Right lobe of liver (tissue), 6 donors: ENCODE data around the gene TFF1. TPM values are rescaled to one million over a fixed set of nuclear protein-coding genes. Genes with fewer than 3 reads are reported as not detected.
A peak's percentile ranks its signal among the peaks of the same experiment; 100 is the strongest.

Source experiments
- ATAC-seq, 4 donors: fragments of 200-7000 bp; cut with Tn5 transposase; one replicate each; pipeline ENCODE4 v1.9.1; 2020; ENCODE audit warnings: mild to moderate bottlenecking in 4 of 4, moderate library complexity in 4 of 4
- DNase-seq, 3 donors: peaks; one replicate each; pipeline ENCODE4 v3.0.0-alpha.2; 2020
- H3K27ac ChIP-seq, 3 donors: fragments of 200-600 bp; one replicate each; pipeline ENCODE4 v1.8.0; 2022
- H3K27me3 ChIP-seq, 2 donors: fragments of 200-600 bp; one replicate each; pipeline ENCODE4 v1.8.0; 2022
- H3K36me3 ChIP-seq, 4 donors: fragments of 200-600 bp; sonication (generic) in 1 of 4; one replicate each; pipeline versions ENCODE4 v1.5.1 to v1.8.0; 2017 to 2022; ENCODE audit warnings: control low read depth in 1 of 4
- H3K4me1 ChIP-seq, 4 donors: fragments of 200-600 bp; sonication (generic) in 1 of 4; one replicate each; pipeline versions ENCODE4 v1.5.1 to v1.8.0; 2017 to 2022; ENCODE audit warnings: control low read depth in 1 of 4
- H3K4me3 ChIP-seq, 3 donors: fragments of 200-600 bp; one replicate each; pipeline ENCODE4 v1.8.0; 2022
- H3K9me3 ChIP-seq, 4 donors: fragments of 200-600 bp; sonication (generic) in 1 of 4; one replicate each; pipeline versions ENCODE4 v1.5.1 to v1.8.0; 2017 to 2022; ENCODE audit warnings: control low read depth in 1 of 4
- POLR2A ChIP-seq: fragments of 450-650 bp; IDR thresholded peaks from one replicate; pipeline ENCODE4 v1.6.1; 2017; ENCODE audit warnings: antibody characterized with exemption, mild to moderate bottlenecking
- WGBS: methylation state at CpG from one replicate; pipeline ENCODE4 v1.1.6; 2018; ENCODE audit warnings: low coverage, low lambda C conversion rate; ENCODE audit not compliant: insufficient coverage; ENCODE audit errors: missing lambda C conversion rate; 5-methylcytosine and 5-hydroxymethylcytosine counted together
- intact Hi-C, 2 donors: fragments of 100-400 bp; cut with DNase I; formaldehyde crosslinking; loops; one replicate each; pipeline versions ENCODE4 v1.11.2 to v1.14.1; 2022
- total RNA-seq, 6 experiments: library from RNA; depleted of rRNA in 2 of 6; stranded (reverse); fragments of >200 nt in 2 of 6; fragmentation: NEBNext Ultra II Directional in 3 of 6; extraction: Animal tissue kit (Norgen Biotek cat#: 25700) in 3 of 6; gene quantifications; one replicate each; pipeline versions ENCODE4 v1.1.0 to v1.2.4, GENCODE V29; 2016 to 2023
- TF ChIP-seq, protein P1 (sequence below), 4 donors: fragments of 200-600 bp in 3 of 4; fragments of 450-650 bp in 1 of 4; IDR thresholded peaks; one replicate each; pipeline versions ENCODE4 v1.5.1 to v1.8.0; 2016 to 2022; ENCODE audit warnings: antibody characterized with exemption in 4 of 4, mild to moderate bottlenecking in 2 of 4
- donor health status: DM: no; HTN: yes; CAD: no.
- donor health status: DM: no; HTN: no; CAD: no.
- donor health status: DM: no; HTN: no; CAD: no.
- donor health status: DM: no; HTN: yes; CAD: no.
- donor health status: DM: no; HTN: yes; CAD: no.

TFF1 gene
- total RNA-seq, 6 experiments from 2014 or later = not detected

DNA sequence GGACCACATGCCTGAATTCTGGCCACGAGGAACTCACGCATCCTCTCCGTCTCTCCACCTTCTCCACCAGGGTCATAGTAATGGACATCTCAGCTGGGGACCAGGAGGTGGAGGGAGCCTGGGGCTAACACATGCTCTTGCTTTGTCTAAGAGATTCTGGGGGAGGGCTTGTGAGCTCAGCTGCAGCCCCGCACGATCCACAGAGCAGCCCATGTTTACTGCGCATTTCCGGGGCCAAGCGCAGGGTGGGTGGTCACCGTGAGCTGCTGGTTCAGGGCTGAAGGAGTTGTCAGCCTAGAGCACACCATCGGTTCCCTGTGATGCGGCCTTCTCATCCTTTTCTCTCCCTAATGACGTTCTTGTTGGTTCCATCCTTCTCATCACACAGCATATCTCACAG lies 8.1 kb downstream of the TFF1 start:
- intact Hi-C loops = no loop called here
- DNase-seq = peak in 1 of 3 donors; percentile 20
- WGBS = 82% methylated on average over 4 of the region's 12 CpGs
- H3K4me1 ChIP-seq = no peaks in the 10 kb centered on the region
- TF ChIP-seq, protein P1, sequence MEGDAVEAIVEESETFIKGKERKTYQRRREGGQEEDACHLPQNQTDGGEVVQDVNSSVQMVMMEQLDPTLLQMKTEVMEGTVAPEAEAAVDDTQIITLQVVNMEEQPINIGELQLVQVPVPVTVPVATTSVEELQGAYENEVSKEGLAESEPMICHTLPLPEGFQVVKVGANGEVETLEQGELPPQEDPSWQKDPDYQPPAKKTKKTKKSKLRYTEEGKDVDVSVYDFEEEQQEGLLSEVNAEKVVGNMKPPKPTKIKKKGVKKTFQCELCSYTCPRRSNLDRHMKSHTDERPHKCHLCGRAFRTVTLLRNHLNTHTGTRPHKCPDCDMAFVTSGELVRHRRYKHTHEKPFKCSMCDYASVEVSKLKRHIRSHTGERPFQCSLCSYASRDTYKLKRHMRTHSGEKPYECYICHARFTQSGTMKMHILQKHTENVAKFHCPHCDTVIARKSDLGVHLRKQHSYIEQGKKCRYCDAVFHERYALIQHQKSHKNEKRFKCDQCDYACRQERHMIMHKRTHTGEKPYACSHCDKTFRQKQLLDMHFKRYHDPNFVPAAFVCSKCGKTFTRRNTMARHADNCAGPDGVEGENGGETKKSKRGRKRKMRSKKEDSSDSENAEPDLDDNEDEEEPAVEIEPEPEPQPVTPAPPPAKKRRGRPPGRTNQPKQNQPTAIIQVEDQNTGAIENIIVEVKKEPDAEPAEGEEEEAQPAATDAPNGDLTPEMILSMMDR (IDR thresholded peaks at IDR 0.05) = no peak
- TF ChIP-seq POLR2A = no peak
- no peak overlapping the region for H3K27ac ChIP-seq
- H3K27me3 ChIP-seq = no peaks in the 10 kb centered on the region
- H3K9me3 ChIP-seq = no peaks in the 10 kb centered on the region
- no peak for ATAC-seq
- H3K36me3 ChIP-seq = no peaks in the 10 kb centered on the region
- no peak overlapping the region for H3K4me3 ChIP-seq

DNA sequence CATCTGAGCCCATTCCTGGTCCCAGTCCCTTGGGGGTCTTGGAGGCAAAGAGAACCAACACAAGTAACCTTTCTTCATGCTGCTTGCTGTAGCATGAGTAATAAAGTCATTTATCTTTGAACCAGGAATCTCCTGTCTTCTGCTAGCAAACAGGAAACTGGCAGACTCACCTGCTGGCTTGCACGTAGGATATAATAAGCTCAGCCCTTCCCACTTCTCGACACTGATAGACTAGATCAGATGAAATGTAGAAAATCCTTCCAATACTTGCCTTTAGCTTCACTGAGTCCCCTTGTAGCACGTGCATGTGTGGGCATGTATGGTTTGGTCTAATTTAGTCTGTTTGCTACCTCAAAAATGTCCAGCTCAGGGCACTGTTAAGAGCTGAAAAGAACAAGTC lies 9.0 kb downstream of the TFF1 start:
- Histone ChIP-seq H3K9me3 (no peaks in the 10 kb centered on the region), H3K4me3 (no peak overlapping the region), H3K27me3 (no peaks in the 10 kb centered on the region), H3K36me3 (no peaks in the 10 kb centered on the region), H3K27ac (no peak overlapping the region), H3K4me1 (no peaks in the 10 kb centered on the region)
- TF ChIP-seq, protein P1 (IDR thresholded peaks at IDR 0.05) = no peak
- TF ChIP-seq POLR2A = no peak
- DNase-seq (peak in 1 of 3 donors; percentile 1), ATAC-seq (no peak)
- intact Hi-C loops = no loop called here
- 45% methylated on average over 3 of the region's 3 CpGs for WGBS

GRCh38 chr21:42356650-42357049 lies 9.7 kb downstream of the TFF1 start:
- Histone ChIP-seq H3K9me3 (no peaks in the 10 kb centered on the region), H3K27ac (no peak overlapping the region), H3K4me3 (no peak overlapping the region), H3K4me1 (no peaks in the 10 kb centered on the region), H3K27me3 (no peaks in the 10 kb centered on the region), H3K36me3 (no peaks in the 10 kb centered on the region)
- no peak for ATAC-seq
- DNase-seq = peak in 1 of 3 donors; percentile 15
- TF ChIP-seq, protein P1 (IDR thresholded peaks at IDR 0.05) = no peak
- no peak for TF ChIP-seq POLR2A
- intact Hi-C loops = no loop called here
- WGBS = 30% methylated on average over 6 of the region's 6 CpGs

- H3K9me3 ChIP-seq = no peaks in the 10 kb centered on the region
- no peaks in the 10 kb centered on the region for H3K27me3 ChIP-seq
- H3K27ac ChIP-seq = no peak overlapping the region
- H3K4me3 ChIP-seq = no peak overlapping the region
- intact Hi-C loops = no loop called here
- no peak for DNase-seq
- H3K4me1 ChIP-seq = no peaks in the 10 kb centered on the region
- H3K36me3 ChIP-seq = no peaks in the 10 kb centered on the region
- WGBS = 60% methylated on average over 2 of the region's 2 CpGs
- no peak for ATAC-seq
- no peak for TF ChIP-seq POLR2A
- TF ChIP-seq, protein P1 (IDR thresholded peaks at IDR 0.05) = no peak
These were observed 10.3 kb downstream of the TFF1 start for GRCh38 chr21:42356046-42356445.

DNA sequence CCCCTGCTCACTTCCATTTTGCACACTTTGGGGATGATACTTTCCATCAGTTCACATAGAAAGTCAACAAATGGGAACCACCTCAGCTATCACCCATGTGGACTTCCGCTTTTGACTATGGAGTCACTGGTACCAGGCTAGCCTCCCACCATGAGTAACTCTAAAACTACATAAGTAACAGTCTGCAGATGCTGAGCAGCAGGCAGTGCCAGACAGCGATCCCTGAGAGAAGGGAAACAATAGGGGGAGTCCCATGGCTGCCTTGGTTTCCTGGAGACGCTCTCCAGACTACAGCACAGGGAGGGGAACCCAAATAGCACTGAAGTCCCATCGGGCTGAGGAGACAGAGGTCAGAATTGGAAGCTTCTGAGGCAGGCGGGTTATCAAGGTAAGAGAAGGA lies 12.7 kb downstream of the TFF1 start:
- Histone ChIP-seq H3K4me3 (no peak overlapping the region), H3K27me3 (no peaks in the 10 kb centered on the region), H3K9me3 (no peaks in the 10 kb centered on the region), H3K36me3 (no peaks in the 10 kb centered on the region), H3K4me1 (no peaks in the 10 kb centered on the region), H3K27ac (no peak overlapping the region)
- DNase-seq = no peak
- WGBS = 80% methylated on average over 4 of the region's 5 CpGs
- TF ChIP-seq POLR2A = no peak
- TF ChIP-seq, protein P1 (IDR thresholded peaks at IDR 0.05) = no peak
- no peak for ATAC-seq
- intact Hi-C loops = no loop called here
